Mucosa of stomach (tissue), 1 donor: Measurements from ENCODE around the gene GOLM1.

Source experiments
- H3K27me3 ChIP-seq: one replicate; pipeline ENCODE4 v1.7.0; 2013; ENCODE audit warnings: mild to moderate bottlenecking, low read length; ENCODE audit not compliant: control insufficient read depth, insufficient read depth
- H3K36me3 ChIP-seq: one replicate; pipeline ENCODE4 v1.7.0; 2013; ENCODE audit warnings: low read length; ENCODE audit not compliant: control insufficient read depth, insufficient read depth
- H3K4me1 ChIP-seq: one replicate; pipeline ENCODE4 v1.7.0; 2013; ENCODE audit warnings: mild to moderate bottlenecking, low read length; ENCODE audit not compliant: control insufficient read depth, insufficient read depth
- H3K4me3 ChIP-seq: one replicate; pipeline ENCODE4 v1.7.0; 2013; ENCODE audit warnings: low read length
- H3K9ac ChIP-seq: one replicate; pipeline ENCODE4 v1.7.0; 2013; ENCODE audit warnings: mild to moderate bottlenecking, low read length, moderate library complexity
- H3K9me3 ChIP-seq: one replicate; pipeline ENCODE4 v1.7.0; 2013; ENCODE audit warnings: mild to moderate bottlenecking, low read length, moderate library complexity; ENCODE audit not compliant: control insufficient read depth
- donor health status: Pancreatic carcinoma.

The GOLM1 gene

GRCh38 chr9:86078731-86079130 is 20.6 kb downstream of the GOLM1 start:
- Histone ChIP-seq H3K36me3 (peaks cover 7% of the 10 kb centered on the region), H3K4me1 (peaks cover 62% of the 10 kb centered on the region)

GRCh38 chr9:86077276-86077675 is 22.1 kb downstream of the GOLM1 start:
- H3K36me3 ChIP-seq: peaks cover 7% of the 10 kb centered on the region
- H3K4me1 ChIP-seq: peaks cover 66% of the 10 kb centered on the region
- H3K9me3 ChIP-seq: no peaks in the 10 kb centered on the region
- no peaks in the 10 kb centered on the region for H3K27me3 ChIP-seq
- no peak overlapping the region for H3K9ac ChIP-seq
- H3K4me3 ChIP-seq: no peak overlapping the region

More at GRCh38 chr9:86078731-86079130, 20.6 kb downstream of the GOLM1 start:
- no peaks in the 10 kb centered on the region for H3K27me3 ChIP-seq
- no peak overlapping the region for H3K9ac ChIP-seq
- peak overlapping the region; percentile 7 for H3K4me3 ChIP-seq
- no peaks in the 10 kb centered on the region for H3K9me3 ChIP-seq

- Histone ChIP-seq H3K9me3 (no peaks in the 10 kb centered on the region), H3K27me3 (no peaks in the 10 kb centered on the region), H3K4me1 (peaks cover 59% of the 10 kb centered on the region), H3K36me3 (peaks cover 7% of the 10 kb centered on the region), H3K9ac (no peak overlapping the region), H3K4me3 (no peak overlapping the region)
Observed at GRCh38 chr9:86075132-86076109, 23.9 kb downstream of the GOLM1 start.

- Histone ChIP-seq H3K4me3 (no peak overlapping the region), H3K27me3 (no peaks in the 10 kb centered on the region), H3K9ac (no peak overlapping the region), H3K4me1 (peaks cover 47% of the 10 kb centered on the region), H3K9me3 (no peaks in the 10 kb centered on the region), H3K36me3 (peaks cover 7% of the 10 kb centered on the region)
Observed at GRCh38 chr9:86073839-86074238, 25.5 kb downstream of the GOLM1 start.

GRCh38 chr9:86072394-86072877 is 26.9 kb downstream of the GOLM1 start:
- H3K9ac ChIP-seq: no peak overlapping the region
- H3K27me3 ChIP-seq: no peaks in the 10 kb centered on the region
- peaks cover 7% of the 10 kb centered on the region for H3K36me3 ChIP-seq
- H3K4me1 ChIP-seq: peaks cover 36% of the 10 kb centered on the region
- no peaks in the 10 kb centered on the region for H3K9me3 ChIP-seq
- H3K4me3 ChIP-seq: no peak overlapping the region

GRCh38 chr9:86069206-86069869 is 30.0 kb downstream of the GOLM1 start:
- H3K4me1 ChIP-seq: peaks cover 34% of the 10 kb centered on the region
- no peaks in the 10 kb centered on the region for H3K27me3 ChIP-seq
- peaks cover 1% of the 10 kb centered on the region for H3K36me3 ChIP-seq
- H3K9ac ChIP-seq: no peak overlapping the region
- H3K9me3 ChIP-seq: no peaks in the 10 kb centered on the region
- H3K4me3 ChIP-seq: no peak overlapping the region

- Histone ChIP-seq H3K36me3 (peaks cover 6% of the 10 kb centered on the region), H3K27me3 (no peaks in the 10 kb centered on the region), H3K9me3 (no peaks in the 10 kb centered on the region), H3K9ac (no peak overlapping the region), H3K4me1 (peaks cover 40% of the 10 kb centered on the region), H3K4me3 (no peak overlapping the region)
Observed at GRCh38 chr9:86064220-86064619, 35.1 kb downstream of the GOLM1 start.

GRCh38 chr9:86062845-86063693 is 36.3 kb downstream of the GOLM1 start:
- Histone ChIP-seq H3K9ac (peak overlapping the region; percentile 44), H3K4me3 (peak overlapping the region; percentile 42), H3K36me3 (peaks cover 6% of the 10 kb centered on the region)

GRCh38 chr9:86061972-86062739 is 37.2 kb downstream of the GOLM1 start:
- no peak overlapping the region for H3K4me3 ChIP-seq
- peaks cover 45% of the 10 kb centered on the region for H3K4me1 ChIP-seq
- H3K9ac ChIP-seq: no peak overlapping the region
- no peaks in the 10 kb centered on the region for H3K27me3 ChIP-seq
- H3K9me3 ChIP-seq: no peaks in the 10 kb centered on the region
- H3K36me3 ChIP-seq: peaks cover 6% of the 10 kb centered on the region

More at GRCh38 chr9:86062845-86063693, 36.3 kb downstream of the GOLM1 start:
- Histone ChIP-seq H3K4me1 (peaks cover 42% of the 10 kb centered on the region), H3K9me3 (no peaks in the 10 kb centered on the region), H3K27me3 (no peaks in the 10 kb centered on the region)

GRCh38 chr9:86057491-86057890 is 41.9 kb downstream of the GOLM1 start:
- Histone ChIP-seq H3K27me3 (no peaks in the 10 kb centered on the region), H3K9me3 (no peaks in the 10 kb centered on the region), H3K36me3 (peaks cover 7% of the 10 kb centered on the region), H3K9ac (no peak overlapping the region), H3K4me1 (peaks cover 14% of the 10 kb centered on the region), H3K4me3 (no peak overlapping the region)

- no peaks in the 10 kb centered on the region for H3K27me3 ChIP-seq
- H3K4me1 ChIP-seq: peaks cover 9% of the 10 kb centered on the region
- peaks cover 7% of the 10 kb centered on the region for H3K36me3 ChIP-seq
- no peaks in the 10 kb centered on the region for H3K9me3 ChIP-seq
- no peak overlapping the region for H3K9ac ChIP-seq
- no peak overlapping the region for H3K4me3 ChIP-seq
Observed at GRCh38 chr9:86054695-86055094, 44.7 kb downstream of the GOLM1 start.
